ENCODE results near the gene SUGP2.

SUGP2 gene

GRCh38 chr19:18948075-18948975 is 85.0 kb downstream of the SUGP2 start:
- DNase-seq: no peak

DNA sequence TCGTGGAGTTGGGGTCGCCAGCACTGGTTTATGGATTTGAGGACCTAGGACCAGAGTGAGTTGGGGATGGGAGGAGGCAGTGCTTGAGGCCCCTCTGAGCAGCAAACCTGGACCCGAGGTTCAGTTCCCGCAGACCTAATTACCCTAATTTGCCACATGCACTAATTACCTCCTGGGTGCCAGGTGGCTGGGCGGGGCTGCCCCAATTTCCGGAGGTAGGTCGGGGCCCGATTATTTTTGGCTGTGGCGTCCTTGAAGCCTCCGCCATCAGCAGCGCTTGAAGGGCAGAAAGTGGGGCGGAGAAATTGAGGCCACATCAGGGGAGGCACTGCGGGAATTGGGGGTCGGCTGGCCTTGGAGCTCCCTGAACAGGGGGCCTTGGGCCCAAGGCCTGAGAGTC is 86.4 kb downstream of the SUGP2 start:
- no peak for DNase-seq

DNA sequence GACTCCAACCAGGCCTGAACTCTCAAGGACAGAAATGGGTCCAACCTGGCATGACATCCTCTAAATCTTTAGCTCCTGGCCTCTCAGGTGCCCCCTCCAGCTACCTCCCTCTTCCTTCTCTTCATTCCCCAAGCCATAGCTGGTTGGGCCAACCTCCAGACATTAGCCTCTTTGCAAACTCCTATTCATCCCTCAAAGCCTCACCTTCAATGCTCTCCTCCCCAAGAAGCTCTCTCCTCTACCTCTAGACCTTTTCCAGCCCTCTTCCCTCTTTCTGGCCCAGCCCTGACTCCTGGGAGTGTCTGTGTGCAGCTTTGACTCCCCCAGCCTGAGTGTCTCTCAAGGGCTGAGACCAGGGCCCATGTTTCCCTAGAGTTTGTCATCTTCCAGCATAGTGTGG is 87.0 kb downstream of the SUGP2 start:
- no peak for DNase-seq

DNA sequence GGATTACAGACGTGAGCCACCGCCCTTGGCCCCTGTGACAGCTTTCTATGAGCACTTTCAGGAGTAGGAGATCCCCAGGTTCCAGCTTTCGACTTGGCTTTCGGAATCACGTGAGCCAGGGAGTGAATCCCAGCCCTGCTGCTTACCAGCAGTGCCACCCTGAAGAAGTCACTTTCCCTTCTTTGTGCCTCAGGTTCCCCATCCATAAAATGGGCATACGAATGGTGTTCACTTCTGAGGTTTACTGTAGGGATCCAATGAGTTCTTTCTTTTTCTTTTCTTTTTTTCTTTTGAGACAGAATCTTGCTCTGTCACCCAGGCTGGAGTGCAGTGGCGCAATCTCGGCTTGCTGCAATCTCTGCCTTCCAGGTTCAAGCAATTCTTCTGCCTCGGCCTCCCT is 88.0 kb downstream of the SUGP2 start:
- DNase-seq: no peak

GRCh38 chr19:18943465-18943864 is 89.9 kb downstream of the SUGP2 start:
- DNase-seq: no peak

DNA sequence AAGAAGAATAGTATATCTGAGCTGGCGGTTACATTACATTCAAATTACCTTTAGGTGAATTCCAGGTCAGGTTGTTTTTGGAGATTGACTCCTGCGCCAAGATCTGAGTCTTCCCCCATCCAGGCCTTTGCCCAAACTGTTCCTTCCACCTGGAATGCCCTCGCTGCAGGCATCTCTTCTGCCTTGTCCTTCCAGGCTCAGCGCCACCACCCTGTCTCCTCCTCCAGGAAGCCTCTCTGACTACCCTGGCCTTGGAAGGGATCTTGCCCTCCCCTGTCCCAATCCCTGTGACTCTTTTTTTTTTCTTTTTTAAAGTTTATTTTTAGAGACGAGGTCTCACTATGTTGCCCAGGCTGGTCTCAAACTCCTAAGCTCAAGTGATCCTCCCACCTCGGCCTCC is 90.6 kb downstream of the SUGP2 start:
- DNase-seq: no peak

GRCh38 chr19:18941628-18942354 is 91.5 kb downstream of the SUGP2 start:
- no peak for DNase-seq
